HCT116 (cell line): ENCODE data around the gene STIMATE.

Experiments
- CEBPB ChIP-seq: IDR thresholded peaks from 2 replicates; pipeline ENCODE4 v1.6.1; 2012; ENCODE audit warnings: low read depth
- POLR2A ChIP-seq: IDR thresholded peaks from 2 replicates; pipeline ENCODE4 v1.7.0; 2011; ENCODE audit warnings: borderline replicate concordance; ENCODE audit not compliant: insufficient read depth, insufficient read length; ENCODE audit errors: extremely low read depth
- SP1 ChIP-seq: IDR thresholded peaks from 2 replicates; pipeline ENCODE4 v1.6.1; 2012; ENCODE audit warnings: low read depth
- TF ChIP-seq, protein P1 (sequence below): IDR thresholded peaks from 2 replicates; pipeline ENCODE4 v1.6.1; 2012; ENCODE audit warnings: low read depth

DNA sequence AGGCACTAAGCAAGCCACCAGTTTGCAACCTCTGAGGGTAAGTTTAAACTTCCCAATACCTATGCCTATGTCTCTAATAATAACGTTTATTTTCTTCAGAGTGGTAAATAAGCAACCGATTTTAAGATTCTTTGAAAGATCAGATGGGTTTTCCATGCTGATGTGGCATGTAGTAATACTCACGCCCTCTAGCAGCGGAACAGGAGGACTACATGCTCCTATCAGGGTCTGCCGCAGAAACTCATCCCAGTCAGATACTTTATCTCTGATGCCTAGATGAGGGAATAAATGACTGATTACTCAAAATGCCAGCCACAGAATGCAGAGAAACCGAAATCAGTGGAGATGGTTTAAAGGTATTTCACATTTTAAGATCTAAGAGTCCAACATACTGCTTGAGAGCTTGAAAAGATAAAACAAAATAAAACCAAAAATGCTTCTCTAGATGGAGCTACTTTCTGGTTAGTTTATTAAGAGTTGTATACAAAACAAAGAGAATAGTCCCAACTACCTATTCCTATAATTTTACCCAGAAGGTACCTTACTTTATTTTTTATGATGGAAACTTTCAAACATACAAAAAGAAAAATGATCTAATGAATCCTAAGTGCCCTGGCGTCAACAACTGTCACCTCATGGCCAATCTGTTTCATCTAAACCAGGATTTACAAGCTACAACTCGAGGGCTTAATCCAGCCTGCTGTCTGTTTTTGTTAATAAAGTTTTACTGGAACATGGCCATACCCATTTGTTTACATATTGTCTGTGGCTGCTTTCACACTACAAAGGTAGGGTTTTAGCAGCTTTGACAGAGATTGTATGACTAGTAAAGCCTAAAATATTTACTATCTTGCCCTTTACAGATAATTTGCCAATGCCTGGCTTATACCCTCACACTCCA, 37.5 kb upstream of the STIMATE start:
- TF ChIP-seq POLR2A, result no peak
- TF ChIP-seq CEBPB, result no peak
- no peak for TF ChIP-seq SP1
- TF ChIP-seq, protein P1, sequence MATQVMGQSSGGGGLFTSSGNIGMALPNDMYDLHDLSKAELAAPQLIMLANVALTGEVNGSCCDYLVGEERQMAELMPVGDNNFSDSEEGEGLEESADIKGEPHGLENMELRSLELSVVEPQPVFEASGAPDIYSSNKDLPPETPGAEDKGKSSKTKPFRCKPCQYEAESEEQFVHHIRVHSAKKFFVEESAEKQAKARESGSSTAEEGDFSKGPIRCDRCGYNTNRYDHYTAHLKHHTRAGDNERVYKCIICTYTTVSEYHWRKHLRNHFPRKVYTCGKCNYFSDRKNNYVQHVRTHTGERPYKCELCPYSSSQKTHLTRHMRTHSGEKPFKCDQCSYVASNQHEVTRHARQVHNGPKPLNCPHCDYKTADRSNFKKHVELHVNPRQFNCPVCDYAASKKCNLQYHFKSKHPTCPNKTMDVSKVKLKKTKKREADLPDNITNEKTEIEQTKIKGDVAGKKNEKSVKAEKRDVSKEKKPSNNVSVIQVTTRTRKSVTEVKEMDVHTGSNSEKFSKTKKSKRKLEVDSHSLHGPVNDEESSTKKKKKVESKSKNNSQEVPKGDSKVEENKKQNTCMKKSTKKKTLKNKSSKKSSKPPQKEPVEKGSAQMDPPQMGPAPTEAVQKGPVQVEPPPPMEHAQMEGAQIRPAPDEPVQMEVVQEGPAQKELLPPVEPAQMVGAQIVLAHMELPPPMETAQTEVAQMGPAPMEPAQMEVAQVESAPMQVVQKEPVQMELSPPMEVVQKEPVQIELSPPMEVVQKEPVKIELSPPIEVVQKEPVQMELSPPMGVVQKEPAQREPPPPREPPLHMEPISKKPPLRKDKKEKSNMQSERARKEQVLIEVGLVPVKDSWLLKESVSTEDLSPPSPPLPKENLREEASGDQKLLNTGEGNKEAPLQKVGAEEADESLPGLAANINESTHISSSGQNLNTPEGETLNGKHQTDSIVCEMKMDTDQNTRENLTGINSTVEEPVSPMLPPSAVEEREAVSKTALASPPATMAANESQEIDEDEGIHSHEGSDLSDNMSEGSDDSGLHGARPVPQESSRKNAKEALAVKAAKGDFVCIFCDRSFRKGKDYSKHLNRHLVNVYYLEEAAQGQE, result no peak
